ENCODE measurements around the gene PAK3.
A peak's percentile ranks its signal among the peaks of the same experiment; 100 is the strongest.

The PAK3 gene

GRCh38 chrX:111095974-111096895 lies at the start of gene PAK3:
PAK3 (plus strand) TSS chrX:111096191; CDS start chrX:111123104, 26,913 bp downstream.
- Histone ChIP-seq H3K36me3 (replicated peaks) (no peaks in the 10 kb centered on the region), H3K4me3 (ENCODE audit: low read depth, low read length) (peak within 1 kb of the TSS; percentile 63), H3K27me3 (replicated peaks) (no peaks in the 10 kb centered on the region), H3K27ac (no peak within 1 kb of the TSS)
- peak; percentile 7 for DNase-seq
- TF ChIP-seq, protein P1, sequence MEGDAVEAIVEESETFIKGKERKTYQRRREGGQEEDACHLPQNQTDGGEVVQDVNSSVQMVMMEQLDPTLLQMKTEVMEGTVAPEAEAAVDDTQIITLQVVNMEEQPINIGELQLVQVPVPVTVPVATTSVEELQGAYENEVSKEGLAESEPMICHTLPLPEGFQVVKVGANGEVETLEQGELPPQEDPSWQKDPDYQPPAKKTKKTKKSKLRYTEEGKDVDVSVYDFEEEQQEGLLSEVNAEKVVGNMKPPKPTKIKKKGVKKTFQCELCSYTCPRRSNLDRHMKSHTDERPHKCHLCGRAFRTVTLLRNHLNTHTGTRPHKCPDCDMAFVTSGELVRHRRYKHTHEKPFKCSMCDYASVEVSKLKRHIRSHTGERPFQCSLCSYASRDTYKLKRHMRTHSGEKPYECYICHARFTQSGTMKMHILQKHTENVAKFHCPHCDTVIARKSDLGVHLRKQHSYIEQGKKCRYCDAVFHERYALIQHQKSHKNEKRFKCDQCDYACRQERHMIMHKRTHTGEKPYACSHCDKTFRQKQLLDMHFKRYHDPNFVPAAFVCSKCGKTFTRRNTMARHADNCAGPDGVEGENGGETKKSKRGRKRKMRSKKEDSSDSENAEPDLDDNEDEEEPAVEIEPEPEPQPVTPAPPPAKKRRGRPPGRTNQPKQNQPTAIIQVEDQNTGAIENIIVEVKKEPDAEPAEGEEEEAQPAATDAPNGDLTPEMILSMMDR (IDR thresholded peaks at IDR 0.05; ENCODE audit: low read depth, low read length, missing control alignments): no peak
- in situ Hi-C loops (cut with HindIII; ENCODE audit: low pct_ligation_motif_present, low sequenced_read_pairs): no loop called here

- no peak for DNase-seq
- Histone ChIP-seq H3K27me3 (replicated peaks) (no peaks in the 10 kb centered on the region), H3K4me3 (ENCODE audit: low read depth, low read length) (no peak overlapping the region), H3K27ac (no peak overlapping the region), H3K36me3 (replicated peaks) (no peaks in the 10 kb centered on the region)
- TF ChIP-seq, protein P1 (IDR thresholded peaks at IDR 0.05; ENCODE audit: low read depth, low read length, missing control alignments): no peak
- in situ Hi-C loops (cut with HindIII; ENCODE audit: low pct_ligation_motif_present, low sequenced_read_pairs): no loop called here
Observed at GRCh38 chrX:111047575-111047974, 48.4 kb upstream of the PAK3 start.

GRCh38 chrX:111052478-111052877 lies 43.5 kb upstream of the PAK3 start:
- Histone ChIP-seq H3K27ac (no peak overlapping the region), H3K36me3 (replicated peaks) (no peaks in the 10 kb centered on the region), H3K27me3 (replicated peaks) (no peaks in the 10 kb centered on the region), H3K4me3 (ENCODE audit: low read depth, low read length) (no peak overlapping the region)
- TF ChIP-seq, protein P1 (IDR thresholded peaks at IDR 0.05; ENCODE audit: low read depth, low read length, missing control alignments): no peak
- no peak for DNase-seq
- in situ Hi-C loops (cut with HindIII; ENCODE audit: low pct_ligation_motif_present, low sequenced_read_pairs): no loop called here

DNA sequence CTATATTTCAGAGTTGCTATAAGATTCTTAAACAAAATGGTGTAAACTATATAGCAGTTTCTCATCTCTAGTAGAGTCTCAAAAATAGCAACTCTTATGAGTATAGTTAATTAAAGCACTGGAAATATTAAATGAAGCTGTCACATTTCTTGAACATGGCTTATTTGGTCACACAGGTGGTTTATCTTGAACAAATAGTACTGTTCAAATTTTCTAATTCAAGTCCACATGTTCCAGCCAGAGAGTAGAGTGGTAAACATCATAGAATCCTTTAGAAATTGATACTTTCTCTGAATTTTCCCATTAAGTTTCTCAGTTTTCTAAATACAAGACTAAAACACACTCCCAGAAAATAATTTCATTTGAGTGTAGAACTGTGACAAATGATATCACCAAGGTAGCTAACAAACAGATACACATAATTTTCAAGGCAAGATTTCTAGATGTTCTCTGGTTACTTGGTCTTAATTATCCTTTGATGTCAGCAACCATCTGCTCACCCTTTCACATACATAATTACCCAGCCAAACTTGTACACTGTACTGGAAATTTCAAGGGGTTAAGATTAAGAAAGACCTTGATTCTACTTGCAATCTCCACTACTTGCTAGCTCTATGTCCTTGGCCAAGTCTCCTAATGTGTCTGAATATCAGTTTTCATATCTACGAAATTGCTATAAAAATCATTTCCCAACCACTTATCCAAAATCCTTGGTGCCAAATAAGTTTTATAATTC lies 24.3 kb upstream of the PAK3 start:
- no peak for DNase-seq
- TF ChIP-seq, protein P1 (IDR thresholded peaks at IDR 0.05; ENCODE audit: low read depth, low read length, missing control alignments): no peak
- no peak overlapping the region for H3K27ac ChIP-seq
- H3K4me3 ChIP-seq (ENCODE audit: low read depth, low read length): no peak overlapping the region
- in situ Hi-C loops (cut with HindIII; ENCODE audit: low pct_ligation_motif_present, low sequenced_read_pairs): no loop called here
- no peaks in the 10 kb centered on the region for H3K36me3 ChIP-seq (replicated peaks)
- H3K27me3 ChIP-seq (replicated peaks): no peaks in the 10 kb centered on the region

DNA sequence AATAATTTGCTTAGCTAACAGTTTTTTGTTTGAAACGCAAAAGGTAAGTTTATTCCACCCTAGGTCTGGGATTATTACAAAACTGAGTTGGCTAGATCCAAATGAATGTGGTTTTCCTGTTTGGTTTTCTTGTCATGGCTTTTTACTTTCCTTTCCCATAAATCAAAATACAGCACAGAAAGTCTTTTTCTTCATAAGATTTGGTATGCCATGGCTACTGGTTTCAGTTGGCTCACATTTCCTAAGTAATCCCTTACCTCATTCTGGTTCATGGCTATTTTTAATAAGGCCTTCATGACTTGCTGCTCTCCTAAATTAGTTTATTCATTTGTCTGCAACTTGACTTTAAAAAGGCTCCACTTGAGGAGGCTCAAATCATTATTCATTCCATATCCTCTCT lies 12.9 kb upstream of the PAK3 start:
- DNase-seq: no peak
- in situ Hi-C loops (cut with HindIII; ENCODE audit: low pct_ligation_motif_present, low sequenced_read_pairs): no loop called here

More for the DNA sequence above, 12.9 kb upstream of the PAK3 start:
- Histone ChIP-seq H3K36me3 (replicated peaks) (no peaks in the 10 kb centered on the region), H3K27ac (no peak overlapping the region), H3K4me3 (ENCODE audit: low read depth, low read length) (no peak overlapping the region), H3K27me3 (replicated peaks) (no peaks in the 10 kb centered on the region)
- TF ChIP-seq, protein P1 (IDR thresholded peaks at IDR 0.05; ENCODE audit: low read depth, low read length, missing control alignments): no peak

Measured in brain microvascular endothelial cell (primary cell).